Activated CD8-positive, alpha-beta T cell treated with anti-CD3 and anti-CD28 coated beads, Interleukin-2, amount 10 ng/mL, durations not matched to agents 7 days and 5 days (primary cell): Measurements from ENCODE around the gene ANG. TPM values are rescaled to one million over a fixed set of nuclear protein-coding genes. Genes with fewer than 3 reads are reported as not detected.
"Not testable (repeated sequence)": the region's sequence is repeated elsewhere in the genome, so short reads cannot be mapped to it uniquely, and the experiment has no call there.

ENCODE experiments used
- ATAC-seq: fragments of 150-1000 bp; cut with Tn5 transposase; one replicate; pipeline ENCODE4 v1.10.0; 2021; ENCODE audit warnings: moderate library complexity
- CTCF ChIA-PET: fragments of 350-600 bp; sonication (Branson Sonifier 250); formaldehyde crosslinking; loops from one replicate; lab custom pipeline; 2021; ENCODE audit warnings: antibody characterized with exemption; lab: Charles Lee
- POLR2A ChIA-PET: fragments of 350-600 bp; sonication (Branson Sonifier 250); formaldehyde crosslinking; loops from one replicate; lab custom pipeline; 2021; ENCODE audit warnings: antibody characterized with exemption; lab: Charles Lee
- DNase-seq: peaks from one replicate; pipeline ENCODE4 v3.0.0-alpha.2; 2020
- H3K27ac Mint-ChIP-seq: one replicate; pipeline ENCODE4 v1.8.0; 2021; ENCODE audit warnings: mild to moderate bottlenecking, mixed read lengths
- H3K27me3 Mint-ChIP-seq: one replicate; pipeline ENCODE4 v1.8.0; 2021; ENCODE audit warnings: low read depth, mixed read lengths
- H3K36me3 Mint-ChIP-seq: one replicate; pipeline ENCODE4 v1.8.0; 2021; ENCODE audit warnings: low read depth, mixed read lengths
- H3K4me1 Mint-ChIP-seq: one replicate; pipeline ENCODE4 v1.8.0; 2021; ENCODE audit warnings: low read depth, mixed read lengths
- H3K4me3 Mint-ChIP-seq: one replicate; pipeline ENCODE4 v1.8.0; 2021; ENCODE audit warnings: mild to moderate bottlenecking, mixed read lengths
- H3K9me3 Mint-ChIP-seq: one replicate; pipeline ENCODE4 v1.8.0; 2022; ENCODE audit warnings: mixed read lengths; ENCODE audit not compliant: insufficient read depth
- total RNA-seq, 2 experiments: library from RNA; stranded (reverse); gene quantifications; one replicate each; pipeline ENCODE4 v1.2.3, GENCODE V29; 2021

The ANG gene
- total RNA-seq, 2 experiments from 2014 or later = 1.1 to 1.4 TPM

DNA sequence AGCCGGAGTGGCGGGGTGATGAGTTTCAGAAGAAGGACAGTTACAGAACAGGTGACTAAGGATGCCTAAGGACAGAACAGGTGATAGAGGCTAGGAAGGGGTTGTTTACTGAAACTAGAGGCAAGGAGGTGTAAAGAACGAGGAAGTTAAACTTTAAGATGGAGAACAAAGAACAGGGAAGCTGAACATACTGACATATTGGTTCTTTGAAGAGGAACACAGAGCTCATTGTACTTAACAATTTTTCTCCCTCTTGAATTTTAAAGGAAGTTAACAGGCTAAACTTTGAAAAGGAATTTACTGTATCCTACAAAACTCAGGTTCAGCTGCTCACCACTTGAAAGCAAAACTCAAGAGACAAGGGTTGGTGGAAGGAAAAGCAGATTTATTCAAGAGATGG lies 37.6 kb downstream of the ANG start:
- H3K27me3 Mint-ChIP-seq = peaks cover 24% of the 10 kb centered on the region
- H3K4me1 Mint-ChIP-seq, H3K9me3 Mint-ChIP-seq, ATAC-seq, H3K4me3 Mint-ChIP-seq, POLR2A ChIA-PET, DNase-seq, H3K36me3 Mint-ChIP-seq, H3K27ac Mint-ChIP-seq, CTCF ChIA-PET: not testable (repeated sequence)

DNA sequence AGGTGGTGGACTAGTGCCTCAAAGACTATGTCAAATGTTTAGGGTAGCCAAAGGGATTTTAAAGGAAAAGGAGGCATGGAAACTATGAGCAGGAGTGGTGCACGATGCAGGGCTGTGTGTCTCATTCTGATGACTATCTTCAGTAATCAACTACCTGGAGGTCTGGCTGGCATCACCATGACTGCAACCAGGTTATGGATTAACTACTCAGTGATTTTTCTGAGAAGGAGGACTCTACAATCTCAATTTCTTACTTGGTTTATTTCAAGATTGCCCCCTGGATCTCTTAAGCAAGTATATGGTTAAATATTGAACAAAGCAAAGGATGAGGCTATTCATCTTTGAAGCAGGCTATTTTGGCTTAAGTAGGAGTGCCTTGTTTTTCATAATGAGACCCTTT lies 38.0 kb downstream of the ANG start:
- no peak overlapping the region for H3K27ac Mint-ChIP-seq
- ATAC-seq (no peak), DNase-seq (no peak)
- H3K4me1 Mint-ChIP-seq = no peaks in the 10 kb centered on the region
- no peaks in the 10 kb centered on the region for H3K9me3 Mint-ChIP-seq
- H3K27me3 Mint-ChIP-seq = peaks cover 24% of the 10 kb centered on the region
- ChIA-PET POLR2A (no interaction called here), CTCF (interaction anchor here (1.4 kb wide), 1 partner anchor 131 kb away, joined by 3 read pairs; no protein-coding TSS in a partner anchor)
- H3K36me3 Mint-ChIP-seq = no peaks in the 10 kb centered on the region
- no peak overlapping the region for H3K4me3 Mint-ChIP-seq

DNA sequence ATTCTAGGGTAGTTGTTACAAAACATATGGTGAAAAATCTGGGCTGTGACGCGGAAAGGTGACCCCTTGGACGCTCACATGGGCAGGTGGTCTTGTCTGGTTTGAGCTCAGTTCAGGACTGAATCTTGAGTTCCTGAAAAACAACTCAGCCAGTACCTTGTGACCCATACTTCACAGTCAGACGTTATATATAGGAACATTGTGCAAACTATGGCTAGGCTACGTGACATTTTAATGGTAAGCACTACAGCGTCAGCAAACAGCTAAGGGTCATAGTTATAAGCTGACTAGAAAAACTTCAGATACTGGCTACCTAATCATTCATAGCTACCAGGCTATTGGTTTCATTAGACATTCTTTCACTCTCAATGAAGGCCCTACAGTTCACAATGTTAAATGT lies 42.3 kb downstream of the ANG start:
- DNase-seq (no peak), ATAC-seq (no peak)
- Mint-ChIP-seq H3K27ac (no peak overlapping the region), H3K36me3 (no peaks in the 10 kb centered on the region), H3K9me3 (no peaks in the 10 kb centered on the region), H3K4me1 (no peaks in the 10 kb centered on the region), H3K27me3 (peaks cover 13% of the 10 kb centered on the region), H3K4me3 (no peak overlapping the region)
- CTCF ChIA-PET = interaction anchor here (0.9 kb wide), 1 partner anchor 127 kb away, joined by 3 read pairs; no protein-coding TSS in a partner anchor
- POLR2A ChIA-PET = no interaction called here

DNA sequence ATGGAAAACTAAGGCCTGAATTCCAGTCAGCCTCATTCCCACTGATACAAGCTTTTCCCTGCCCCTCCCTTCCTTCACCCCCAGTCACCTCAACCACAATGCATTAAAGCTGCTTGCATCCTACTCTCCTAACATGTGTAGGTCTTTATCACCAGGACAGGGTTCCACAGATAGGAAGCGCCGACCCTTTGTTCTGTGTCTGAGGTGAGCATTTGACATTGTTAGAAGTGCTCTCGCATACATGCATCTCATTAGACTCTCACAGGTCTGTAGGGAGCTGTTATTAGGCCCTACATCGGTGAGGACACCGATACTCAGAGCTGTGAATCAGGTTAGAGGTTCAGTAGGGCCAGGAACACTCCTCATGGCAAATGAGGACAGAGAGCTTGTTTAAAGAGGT lies 43.9 kb downstream of the ANG start:
- CTCF ChIA-PET = no interaction called here
- no peaks in the 10 kb centered on the region for H3K4me1 Mint-ChIP-seq

DNA sequence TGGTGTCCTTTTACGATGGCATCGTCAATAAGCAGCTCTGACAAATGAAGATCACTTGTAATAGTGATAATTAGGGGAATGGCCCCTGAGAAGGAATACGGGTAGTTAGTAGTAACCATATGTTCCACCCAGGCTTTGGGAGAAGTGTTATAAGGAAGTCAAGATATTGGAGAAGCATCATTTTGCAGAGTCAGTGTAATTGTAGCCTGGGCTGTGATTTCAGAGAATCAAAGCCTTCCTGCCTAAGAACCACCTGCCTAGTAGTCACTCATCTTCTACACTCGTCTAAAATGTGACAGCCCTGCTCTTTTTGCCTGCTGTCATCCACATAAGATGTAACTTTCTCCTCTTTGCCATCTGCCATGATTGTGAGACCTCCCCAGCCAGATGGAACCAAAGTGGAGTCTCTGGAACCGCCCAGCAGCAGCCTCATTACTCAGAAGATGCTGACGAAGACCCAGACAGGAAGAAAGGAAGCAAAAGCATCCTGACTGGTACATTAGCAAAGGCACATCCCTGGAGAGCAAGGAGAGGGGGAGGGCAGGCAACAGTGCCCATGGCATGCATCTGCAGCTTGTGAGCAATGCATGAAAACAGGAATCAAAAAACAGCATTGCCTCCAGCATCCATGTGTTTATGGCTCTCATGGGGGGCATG lies 44.5 kb downstream of the ANG start:
- ChIA-PET POLR2A (no interaction called here), CTCF (no interaction called here)
- Mint-ChIP-seq H3K36me3 (no peaks in the 10 kb centered on the region), H3K27ac (no peak overlapping the region), H3K4me3 (no peak overlapping the region), H3K27me3 (no peaks in the 10 kb centered on the region), H3K4me1 (no peaks in the 10 kb centered on the region), H3K9me3 (no peaks in the 10 kb centered on the region)
- DNase-seq = no peak
- no peak for ATAC-seq

More for the DNA sequence above, 43.9 kb downstream of the ANG start:
- POLR2A ChIA-PET = no interaction called here
- H3K27ac Mint-ChIP-seq = no peak overlapping the region
- no peaks in the 10 kb centered on the region for H3K9me3 Mint-ChIP-seq
- H3K4me3 Mint-ChIP-seq = no peak overlapping the region
- DNase-seq (no peak), ATAC-seq (no peak)
- no peaks in the 10 kb centered on the region for H3K36me3 Mint-ChIP-seq
- peaks cover 5% of the 10 kb centered on the region for H3K27me3 Mint-ChIP-seq

DNA sequence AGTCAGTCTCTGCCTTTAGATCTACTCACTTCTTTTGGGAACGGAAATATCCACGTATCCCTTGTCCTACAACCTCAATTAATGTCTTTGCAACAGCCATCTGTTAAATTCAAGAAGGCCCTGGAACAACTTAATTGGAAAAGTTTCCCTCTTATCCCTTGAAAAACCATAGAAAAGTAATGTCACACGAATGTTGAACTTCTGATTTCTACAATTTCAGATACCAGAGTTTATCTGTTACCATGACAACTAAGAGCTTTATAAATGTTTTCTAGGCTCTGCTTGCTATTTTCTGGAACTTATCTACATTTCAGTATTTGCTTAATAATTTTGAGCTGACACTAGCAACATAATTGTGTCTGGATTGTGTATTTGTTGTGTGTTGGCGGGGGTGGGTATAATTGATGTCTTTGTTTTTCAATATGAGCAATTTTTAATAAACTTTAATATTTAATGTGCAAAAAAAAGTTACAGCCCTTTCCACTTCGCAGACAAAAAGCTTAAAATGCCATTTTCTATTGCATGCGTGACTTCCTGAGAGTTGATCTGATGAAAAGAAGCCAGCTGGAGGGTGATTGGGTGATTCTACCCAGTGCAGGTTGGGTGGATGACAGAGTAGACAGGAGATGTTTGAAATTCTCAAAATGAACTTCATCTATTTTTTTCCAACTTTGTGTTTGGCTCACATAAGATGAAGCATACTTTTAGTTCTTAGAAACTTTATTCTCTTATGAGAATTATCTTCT lies 45.3 kb downstream of the ANG start:
- ATAC-seq (no peak), DNase-seq (no peak)
- no peak overlapping the region for H3K27ac Mint-ChIP-seq
- H3K36me3 Mint-ChIP-seq = no peaks in the 10 kb centered on the region
- ChIA-PET CTCF (no interaction called here), POLR2A (no interaction called here)
- no peaks in the 10 kb centered on the region for H3K27me3 Mint-ChIP-seq
- H3K9me3 Mint-ChIP-seq = no peaks in the 10 kb centered on the region
- no peak overlapping the region for H3K4me3 Mint-ChIP-seq
- H3K4me1 Mint-ChIP-seq = no peaks in the 10 kb centered on the region

DNA sequence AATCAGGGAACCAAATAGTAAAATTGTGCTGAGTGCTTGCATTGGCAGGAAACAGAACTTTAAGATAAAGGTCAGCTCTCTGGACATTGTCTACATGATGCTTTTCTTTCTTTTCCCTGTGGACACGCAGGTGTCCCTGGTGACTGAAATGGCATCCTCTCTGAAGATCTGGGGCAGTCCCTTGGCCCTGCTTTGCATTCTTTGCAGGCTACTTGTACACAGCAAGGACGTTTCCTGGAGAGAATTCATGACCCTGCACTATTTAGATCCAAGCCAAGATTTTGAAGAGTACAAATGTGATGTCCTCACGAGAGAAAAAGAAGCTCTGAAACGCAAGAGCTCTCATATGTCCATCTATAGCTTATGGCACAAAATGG lies 45.9 kb downstream of the ANG start:
- ATAC-seq = no peak

DNA sequence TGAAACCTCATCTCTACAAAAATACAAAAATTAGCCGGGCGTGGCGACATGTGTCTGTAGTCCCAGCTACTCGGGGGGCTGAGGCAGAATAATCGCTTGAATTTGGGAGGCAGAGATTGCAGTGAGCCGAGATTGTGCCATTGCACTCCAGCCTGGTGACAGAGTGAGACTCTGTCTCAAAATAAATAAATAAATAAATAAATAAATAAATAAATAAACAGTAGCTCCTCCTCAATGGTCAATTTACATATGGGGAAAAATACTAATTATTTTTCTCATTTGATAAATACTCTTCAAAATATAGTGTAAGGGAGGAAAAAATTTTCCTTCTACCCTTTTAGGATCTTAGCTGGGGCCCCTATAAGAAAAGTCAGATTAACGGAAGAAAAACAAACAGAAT lies 49.7 kb downstream of the ANG start:
- H3K4me1 Mint-ChIP-seq, POLR2A ChIA-PET, H3K27ac Mint-ChIP-seq, H3K9me3 Mint-ChIP-seq, H3K4me3 Mint-ChIP-seq, H3K27me3 Mint-ChIP-seq, ATAC-seq, H3K36me3 Mint-ChIP-seq, DNase-seq: not testable (repeated sequence)
- CTCF ChIA-PET = interaction anchor here (1.0 to 1.8 kb wide), 3 partner anchors 22 to 135 kb away, joined by 3 to 5 read pairs (median 5); no protein-coding TSS in a partner anchor

More for the DNA sequence above, 45.9 kb downstream of the ANG start:
- Mint-ChIP-seq H3K27me3 (no peaks in the 10 kb centered on the region), H3K36me3 (no peaks in the 10 kb centered on the region), H3K4me3 (no peak overlapping the region), H3K27ac (no peak overlapping the region), H3K9me3 (no peaks in the 10 kb centered on the region), H3K4me1 (no peaks in the 10 kb centered on the region)
- DNase-seq = no peak
- POLR2A ChIA-PET = no interaction called here
- CTCF ChIA-PET = no interaction called here

DNA sequence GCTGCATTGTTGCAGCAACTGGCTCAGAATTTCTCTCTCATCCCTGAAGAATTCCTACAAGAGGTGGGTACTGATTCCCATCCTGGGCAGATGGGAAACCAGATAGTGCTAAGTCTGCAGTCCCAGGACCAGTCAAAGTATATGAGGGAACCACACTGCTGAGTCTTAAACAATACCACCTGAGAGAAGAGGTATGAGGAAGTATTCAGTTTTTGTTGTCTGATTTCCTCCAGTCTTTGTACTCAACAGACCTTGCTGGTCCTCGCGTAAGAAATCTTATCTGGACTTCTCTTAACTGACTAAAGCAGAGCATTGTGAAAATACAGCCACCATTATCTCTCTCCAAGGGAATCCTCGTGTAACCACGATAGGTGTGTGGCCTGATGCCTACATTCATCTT lies 53.6 kb downstream of the ANG start:
- POLR2A ChIA-PET = no interaction called here
- no peaks in the 10 kb centered on the region for H3K36me3 Mint-ChIP-seq
- H3K4me1 Mint-ChIP-seq = no peaks in the 10 kb centered on the region
- peaks cover 6% of the 10 kb centered on the region for H3K27me3 Mint-ChIP-seq
- CTCF ChIA-PET = interaction anchor here (0.7 kb wide), 1 partner anchor 229 kb away, joined by 4 read pairs; no protein-coding TSS in a partner anchor
- ATAC-seq (no peak), DNase-seq (no peak)
- no peak overlapping the region for H3K4me3 Mint-ChIP-seq
- H3K27ac Mint-ChIP-seq = no peak overlapping the region
- H3K9me3 Mint-ChIP-seq = no peaks in the 10 kb centered on the region

DNA sequence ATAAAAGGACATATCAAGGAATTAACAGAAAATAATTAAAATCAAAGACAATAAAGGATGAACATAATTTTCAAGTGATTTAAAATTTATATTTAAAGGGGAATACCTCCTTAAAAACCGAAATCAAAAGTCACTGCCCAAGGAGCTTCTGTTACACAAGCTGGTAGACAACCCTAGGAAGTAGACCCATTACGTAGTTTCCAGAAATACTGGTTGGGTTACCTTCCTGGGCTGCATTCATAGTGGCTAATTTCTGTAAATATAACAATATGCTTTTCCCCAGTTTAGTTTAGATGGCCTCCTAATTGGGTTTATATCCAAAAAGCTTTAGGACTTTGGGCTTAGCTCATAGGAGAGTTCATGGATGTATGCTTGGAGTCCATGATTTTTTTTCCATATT lies 55.0 kb downstream of the ANG start:
- CTCF ChIA-PET = interaction anchor here (1.4 kb wide), 1 partner anchor 228 kb away, joined by 3 read pairs; no protein-coding TSS in a partner anchor

More for the DNA sequence above, 55.0 kb downstream of the ANG start:
- no peak for ATAC-seq
- POLR2A ChIA-PET = no interaction called here
- no peaks in the 10 kb centered on the region for H3K36me3 Mint-ChIP-seq
- H3K9me3 Mint-ChIP-seq = no peaks in the 10 kb centered on the region
- no peak overlapping the region for H3K4me3 Mint-ChIP-seq
- no peak overlapping the region for H3K27ac Mint-ChIP-seq
- H3K4me1 Mint-ChIP-seq = no peaks in the 10 kb centered on the region
- H3K27me3 Mint-ChIP-seq = peaks cover 6% of the 10 kb centered on the region
- DNase-seq = no peak
